Measurements from ENCODE around the gene PC. TPM values are rescaled to one million over a fixed set of nuclear protein-coding genes. Genes with fewer than 3 reads are reported as not detected.

Gene PC
- polyA plus RNA-seq, 1 of the 3 experiments (the other 2 are of a cell fraction) = 9.7 TPM

DNA sequence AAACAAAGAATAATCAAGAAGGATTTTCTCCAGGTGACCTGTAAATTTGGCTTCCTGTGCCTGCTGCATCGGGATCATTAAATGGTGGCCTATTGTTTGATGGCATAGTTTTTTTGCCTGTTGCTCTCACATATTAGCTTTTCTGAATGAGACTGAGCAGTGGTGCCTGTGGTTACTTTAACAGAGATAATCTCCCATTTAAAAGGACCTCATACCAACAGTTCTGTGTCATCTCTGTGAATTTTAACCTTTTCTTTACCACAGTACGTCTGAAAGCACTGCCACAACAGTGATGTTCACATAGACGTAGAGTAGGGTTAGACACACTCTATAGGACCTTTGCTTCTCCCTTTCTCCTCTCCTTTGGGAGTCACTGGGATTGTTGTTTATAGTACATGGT, 137.8 kb downstream of the PC start:
- Histone ChIP-seq H3K4me1 (ENCODE audit: control insufficient read depth in 1 of 2, insufficient read depth in 2 of 2, low read depth in 1 of 2, low read length in 1 of 2) (peaks cover 0 to 6% of the 10 kb centered on the region in 2 experiments; a peak in 1 of 4 replicates), H4K20me1 (ENCODE audit: insufficient read depth) (no peaks in the 10 kb centered on the region), H3K4me3 (ENCODE audit: low read depth in 2 of 2, low read length in 1 of 2) (no peak overlapping the region), H3K4me2 (no peak overlapping the region), H3K9ac (no peak overlapping the region), H3K9me2 (no peaks in the 10 kb centered on the region), H3K79me2 (ENCODE audit: insufficient read depth) (no peaks in the 10 kb centered on the region), H3K27me3 (ENCODE audit: insufficient read depth) (no peaks in the 10 kb centered on the region), H3K9me3 (no peaks in the 10 kb centered on the region), H3K36me3 (replicated peaks in 1 of 2; ENCODE audit: control insufficient read depth in 1 of 2, insufficient read depth in 2 of 2, low read length in 1 of 2) (peaks cover 4% of the 10 kb centered on the region in 2 experiments), H3F3A (replicated peaks; ENCODE audit: insufficient read depth) (no peaks in the 10 kb centered on the region), H3K27ac (ENCODE audit: low read depth in 2 of 2, low read length in 1 of 2) (no peak overlapping the region), H2AFZ (ENCODE audit: low read depth) (no peak overlapping the region)
- WGBS (ENCODE audit: low lambda C conversion rate) = 94% methylated on average over 3 of the region's 3 CpGs
- DNase-seq = no peak
- CTCF ChIA-PET = interaction anchor here (1.1 to 1.5 kb wide), 2 partner anchors 20 to 127 kb away, joined by 3 to 4 read pairs; no protein-coding TSS in a partner anchor
- POLR2A ChIA-PET = interaction anchor here (0.7 kb wide), 1 partner anchor 251 kb away, joined by 4 read pairs; no protein-coding TSS in a partner anchor
- TF ChIP-seq TCF12 (IDR thresholded peaks at IDR 0.05) = 0 out of 2 replicates have a peak, but pooled peaks have one; percentile 5
- TF ChIP-seq EZH2phosphoT487 (IDR thresholded peaks at IDR 0.05; ENCODE audit: borderline replicate concordance, low read depth) = no peak

DNA sequence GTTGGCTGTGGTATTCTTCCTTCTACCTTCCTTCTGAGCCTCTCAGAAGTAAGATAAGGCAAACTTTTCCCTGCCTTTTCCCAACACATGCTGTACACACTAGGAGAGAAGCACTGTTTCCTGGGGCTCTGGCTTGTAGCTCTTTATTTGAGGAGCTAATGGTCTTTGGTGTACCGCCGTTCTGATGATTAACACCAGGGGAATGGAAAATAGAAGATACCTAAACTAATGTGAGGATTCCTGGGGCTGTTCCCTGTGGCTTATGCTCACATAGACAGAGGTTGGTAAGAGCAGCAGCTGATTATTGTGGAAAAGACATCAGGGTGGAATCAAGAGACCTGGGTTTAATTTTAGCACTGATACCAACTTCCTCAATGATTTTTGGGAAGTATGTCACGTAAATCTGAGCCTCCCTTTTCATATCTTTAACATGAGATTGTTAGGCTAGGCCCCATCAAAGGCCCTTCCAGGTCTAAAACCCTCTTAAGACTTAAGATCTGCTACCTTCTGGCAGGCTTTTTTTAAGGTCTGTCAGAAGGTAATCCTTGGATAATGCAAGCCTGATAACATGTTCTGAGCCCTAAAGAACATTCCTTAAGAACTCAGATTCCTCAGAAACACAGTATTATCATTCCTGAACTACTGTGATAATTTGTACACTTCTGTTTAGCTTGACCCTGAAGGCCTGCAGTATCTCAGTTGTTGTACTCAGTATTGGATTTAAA, 139.8 kb downstream of the PC start:
- no peak overlapping the region for H3K9ac ChIP-seq
- CTCF ChIA-PET = interaction anchor here (0.7 to 1.3 kb wide), 6 partner anchors 10 to 235 kb away, joined by 3 to 7 read pairs (median 4); no protein-coding TSS in a partner anchor
- WGBS (ENCODE audit: low lambda C conversion rate) = 89% methylated on average over 3 of the region's 3 CpGs

More for the DNA sequence above, 139.8 kb downstream of the PC start:
- Histone ChIP-seq H3K27me3 (ENCODE audit: insufficient read depth) (no peaks in the 10 kb centered on the region), H3K27ac (ENCODE audit: low read depth in 2 of 2, low read length in 1 of 2) (no peak overlapping the region), H3K9me2 (no peaks in the 10 kb centered on the region), H3F3A (replicated peaks; ENCODE audit: insufficient read depth) (no peaks in the 10 kb centered on the region), H3K79me2 (ENCODE audit: insufficient read depth) (no peaks in the 10 kb centered on the region), H3K4me3 (ENCODE audit: low read depth in 2 of 2, low read length in 1 of 2) (no peak overlapping the region), H3K9me3 (no peaks in the 10 kb centered on the region), H3K4me2 (no peak overlapping the region), H4K20me1 (ENCODE audit: insufficient read depth) (no peaks in the 10 kb centered on the region), H2AFZ (ENCODE audit: low read depth) (no peak overlapping the region), H3K4me1 (ENCODE audit: control insufficient read depth in 1 of 2, insufficient read depth in 2 of 2, low read depth in 1 of 2, low read length in 1 of 2) (peaks cover 0 to 11% of the 10 kb centered on the region in 2 experiments; a peak in 2 of 4 replicates), H3K36me3 (replicated peaks in 1 of 2; ENCODE audit: control insufficient read depth in 1 of 2, insufficient read depth in 2 of 2, low read length in 1 of 2) (peaks cover 4 to 7% of the 10 kb centered on the region in 2 experiments)
- no peak for DNase-seq
- POLR2A ChIA-PET = no interaction called here
- TF ChIP-seq USF2 (IDR thresholded peaks at IDR 0.05; ENCODE audit: borderline replicate concordance, low read depth, low read length) = no peak
- no peak for TF ChIP-seq MXI1 (IDR thresholded peaks at IDR 0.05; ENCODE audit: low read depth, low read length)
- no peak for TF ChIP-seq FOSL2 (IDR thresholded peaks at IDR 0.05; ENCODE audit: borderline replicate concordance, low read depth)
- no peak for TF ChIP-seq MAX (IDR thresholded peaks at IDR 0.05; ENCODE audit: low read depth)
- no peak for TF ChIP-seq NRF1 (IDR thresholded peaks at IDR 0.05; ENCODE audit: low read depth, low read length)
- no peak for TF ChIP-seq RFX5 (IDR thresholded peaks at IDR 0.05; ENCODE audit: low read length)
- no peak for TF ChIP-seq PBX3 (IDR thresholded peaks at IDR 0.05)
- no peak for TF ChIP-seq ELF1 (IDR thresholded peaks at IDR 0.05)
- TF ChIP-seq NFIC (IDR thresholded peaks at IDR 0.05; ENCODE audit: borderline replicate concordance) = no peak
- TF ChIP-seq YY1 (IDR thresholded peaks at IDR 0.05; ENCODE audit: low read depth) = no peak
- no peak for TF ChIP-seq FOXJ3 (CRISPR knock-in tag; IDR thresholded peaks at IDR 0.05)
- TF ChIP-seq SIN3A (IDR thresholded peaks at IDR 0.05; ENCODE audit: borderline replicate concordance, low read depth, low read length) = no peak
- TF ChIP-seq RAD21 (IDR thresholded peaks at IDR 0.05; ENCODE audit: low read length) = no peak
- no peak for TF ChIP-seq EP300 (IDR thresholded peaks at IDR 0.05; ENCODE audit: borderline replicate concordance in 1 of 2, low read depth in 1 of 2, low read length in 1 of 2)

All from SK-N-SH (cell line).